GM19099 (cell line): ENCODE measurements around the gene CXCR5.

Experiments
- POLR2A ChIP-seq: IDR thresholded peaks from 3 replicates; pipeline ENCODE4 v1.6.1; 2011; ENCODE audit warnings: low read depth; ENCODE audit not compliant: insufficient read length; ENCODE audit errors: extremely low read depth

CXCR5 gene

GRCh38 chr11:118923721-118924587, 40.3 kb downstream of the CXCR5 start:
- TF ChIP-seq POLR2A, result no peak

- TF ChIP-seq POLR2A, result no peak
These were observed 41.2 kb downstream of the CXCR5 start for GRCh38 chr11:118924591-118925585.

GRCh38 chr11:118927554-118928100, 43.9 kb downstream of the CXCR5 start:
- TF ChIP-seq POLR2A, result no peak

GRCh38 chr11:118928101-118928869, 44.6 kb downstream of the CXCR5 start:
- TF ChIP-seq POLR2A, result no peak

GRCh38 chr11:118928870-118929500, 45.3 kb downstream of the CXCR5 start:
- TF ChIP-seq POLR2A, result peak; percentile 8

- TF ChIP-seq POLR2A, result peak; percentile 1
These were observed 45.9 kb downstream of the CXCR5 start for GRCh38 chr11:118929501-118930093.

- no peak for TF ChIP-seq POLR2A
These were observed 46.5 kb downstream of the CXCR5 start for GRCh38 chr11:118930094-118930712.

- TF ChIP-seq POLR2A, result no peak
These were observed 47.9 kb downstream of the CXCR5 start for GRCh38 chr11:118931571-118931970.

- no peak for TF ChIP-seq POLR2A
These were observed 49.8 kb downstream of the CXCR5 start for GRCh38 chr11:118933486-118933885.

GRCh38 chr11:118935376-118935775, 51.7 kb downstream of the CXCR5 start:
- no peak for TF ChIP-seq POLR2A

- TF ChIP-seq POLR2A, result no peak
These were observed 55.1 kb downstream of the CXCR5 start for GRCh38 chr11:118938491-118939403.

GRCh38 chr11:118939404-118939915, 55.8 kb downstream of the CXCR5 start:
- no peak for TF ChIP-seq POLR2A
